Measurements from ENCODE around the gene FGF2. TPM values are rescaled to one million over a fixed set of nuclear protein-coding genes. Genes with fewer than 3 reads are reported as not detected.

Gene FGF2
- total and polyA plus RNA-seq, 12 donors, result 0.85 to 5.3 (median 2.6) TPM

- TF ChIP-seq POLR2A (IDR thresholded peaks at IDR 0.05) (no peak), CTCF (IDR thresholded peaks at IDR 0.05) (no peak)
- H3K4me3 ChIP-seq, result no peak overlapping the region
- intact Hi-C loops (cut with DNase I), result no loop called here
- no peak overlapping the region for H3K27ac ChIP-seq
- H3K4me1 ChIP-seq (replicated peaks in 1 of 2), result no peaks in the 10 kb centered on the region
- no peaks in the 10 kb centered on the region for H3K36me3 ChIP-seq (replicated peaks in 1 of 2)
- H3K27me3 ChIP-seq, result no peaks in the 10 kb centered on the region
- WGBS, 4 donors, result 84 to 93% (median 88%) methylated on average over 6 of the region's 6 CpGs
- H3K9me3 ChIP-seq (replicated peaks in 1 of 3), result no peaks in the 10 kb centered on the region
- no peak for DNase-seq
Observed at GRCh38 chr4:122815248-122815647, 11.4 kb upstream of the FGF2 start.

- no peaks in the 10 kb centered on the region for H3K36me3 ChIP-seq (replicated peaks in 1 of 2)
- no peaks in the 10 kb centered on the region for H3K4me1 ChIP-seq (replicated peaks in 1 of 2)
- WGBS, 4 donors, result 85 to 96% (median 93%) methylated on average over 4 of the region's 4 CpGs
- H3K9me3 ChIP-seq (replicated peaks in 1 of 3), result no peaks in the 10 kb centered on the region
- no peak overlapping the region for H3K4me3 ChIP-seq
- no peak for DNase-seq
- TF ChIP-seq POLR2A (IDR thresholded peaks at IDR 0.05), result no peak
- TF ChIP-seq CTCF (IDR thresholded peaks at IDR 0.05), result no peak
- no peak overlapping the region for H3K27ac ChIP-seq
- no peaks in the 10 kb centered on the region for H3K27me3 ChIP-seq
- intact Hi-C loops (cut with DNase I), result no loop called here
Observed at GRCh38 chr4:122816476-122816875, 10.2 kb upstream of the FGF2 start.

GRCh38 chr4:122819708-122820449 lies 6.8 kb upstream of the FGF2 start:
- intact Hi-C loops (cut with DNase I), result no loop called here
- no peaks in the 10 kb centered on the region for H3K36me3 ChIP-seq (replicated peaks in 1 of 2)
- H3K27ac ChIP-seq, result no peak overlapping the region
- no peak for DNase-seq
- H3K4me3 ChIP-seq, result no peak overlapping the region
- no peaks in the 10 kb centered on the region for H3K9me3 ChIP-seq (replicated peaks in 1 of 3)
- no peaks in the 10 kb centered on the region for H3K4me1 ChIP-seq (replicated peaks in 1 of 2)
- H3K27me3 ChIP-seq, result no peaks in the 10 kb centered on the region
- 71 to 82% (median 77%) methylated on average over 7 of the region's 7 CpGs for WGBS, 4 donors
- no peak for TF ChIP-seq CTCF (IDR thresholded peaks at IDR 0.05)
- TF ChIP-seq POLR2A (IDR thresholded peaks at IDR 0.05), result no peak

- Histone ChIP-seq H3K27ac (no peak overlapping the region), H3K9me3 (replicated peaks in 1 of 3) (no peaks in the 10 kb centered on the region), H3K27me3 (peaks cover under 1% of the 10 kb centered on the region), H3K4me1 (replicated peaks in 1 of 2) (no peaks in the 10 kb centered on the region), H3K36me3 (replicated peaks in 1 of 2) (no peaks in the 10 kb centered on the region), H3K4me3 (no peak overlapping the region)
- 93 to 100% (median 98%) methylated on average over 1 of the region's 1 CpG for WGBS, 4 donors
- intact Hi-C loops (cut with DNase I), result no loop called here
- TF ChIP-seq CTCF (IDR thresholded peaks at IDR 0.05), result no peak
- TF ChIP-seq POLR2A (IDR thresholded peaks at IDR 0.05), result no peak
- DNase-seq, result no peak
Observed at GRCh38 chr4:122821092-122821491, 5.5 kb upstream of the FGF2 start.
